BE2C (cell line): ENCODE results near the gene REV3L.
A peak's percentile ranks its signal among the peaks of the same experiment; 100 is the strongest.
"Not testable (repeated sequence)": the region's sequence is repeated elsewhere in the genome, so short reads cannot be mapped to it uniquely, and the experiment has no call there.

Source experiments
- DNase-seq: peaks from one replicate; pipeline ENCODE4 v3.0.0-alpha.2; 2020
- H3K27me3 ChIP-seq: fragments of 250-450 bp; sonication (Bioruptor Pico); 2 replicates; pipeline ENCODE4 v1.5.1; 2020; ENCODE audit warnings: mild to moderate bottlenecking
- H3K36me3 ChIP-seq: fragments of 250-450 bp; sonication (Bioruptor Pico); 2 replicates; pipeline ENCODE4 v1.5.1; 2020; ENCODE audit warnings: mild to moderate bottlenecking
- H3K4me1 ChIP-seq: fragments of 250-450 bp; sonication (Bioruptor Pico); 2 replicates; pipeline ENCODE4 v1.5.1; 2020
- H3K4me3 ChIP-seq: 2 replicates; pipeline ENCODE4 v1.5.1; 2011; ENCODE audit warnings: low read depth, low read length
- H3K9me3 ChIP-seq: fragments of 250-450 bp; sonication (Bioruptor Pico); 2 replicates; pipeline ENCODE4 v1.5.1; 2020
- TF ChIP-seq, protein P1 (sequence below): IDR thresholded peaks from 2 replicates; pipeline ENCODE4 v1.5.1; 2012; ENCODE audit warnings: mild to moderate bottlenecking, low read depth, low read length

REV3L gene

DNA sequence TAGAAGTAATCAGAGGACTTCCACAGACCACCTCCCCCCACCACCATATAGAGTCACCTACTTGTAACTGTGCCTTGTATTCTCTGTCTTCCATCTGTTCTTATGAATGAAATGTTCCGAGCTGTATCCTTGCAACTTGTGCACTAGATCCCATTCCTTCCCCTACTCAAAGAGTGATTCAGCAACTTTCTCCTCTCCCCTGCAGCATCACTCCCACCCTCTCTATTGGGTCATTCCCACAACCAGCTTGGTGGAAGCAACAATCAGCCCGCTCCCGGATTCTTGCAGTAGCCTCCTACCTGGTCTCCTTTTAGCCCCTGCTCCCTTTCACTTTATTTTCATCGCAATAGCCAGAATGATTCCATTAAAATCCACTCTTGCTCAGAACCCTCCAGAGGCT lies 34.9 kb upstream of the REV3L start:
- Histone ChIP-seq H3K4me3 (no peak overlapping the region), H3K36me3 (no peaks in the 10 kb centered on the region), H3K4me1 (no peaks in the 10 kb centered on the region), H3K9me3 (no peaks in the 10 kb centered on the region), H3K27me3 (no peaks in the 10 kb centered on the region)
- TF ChIP-seq, protein P1, sequence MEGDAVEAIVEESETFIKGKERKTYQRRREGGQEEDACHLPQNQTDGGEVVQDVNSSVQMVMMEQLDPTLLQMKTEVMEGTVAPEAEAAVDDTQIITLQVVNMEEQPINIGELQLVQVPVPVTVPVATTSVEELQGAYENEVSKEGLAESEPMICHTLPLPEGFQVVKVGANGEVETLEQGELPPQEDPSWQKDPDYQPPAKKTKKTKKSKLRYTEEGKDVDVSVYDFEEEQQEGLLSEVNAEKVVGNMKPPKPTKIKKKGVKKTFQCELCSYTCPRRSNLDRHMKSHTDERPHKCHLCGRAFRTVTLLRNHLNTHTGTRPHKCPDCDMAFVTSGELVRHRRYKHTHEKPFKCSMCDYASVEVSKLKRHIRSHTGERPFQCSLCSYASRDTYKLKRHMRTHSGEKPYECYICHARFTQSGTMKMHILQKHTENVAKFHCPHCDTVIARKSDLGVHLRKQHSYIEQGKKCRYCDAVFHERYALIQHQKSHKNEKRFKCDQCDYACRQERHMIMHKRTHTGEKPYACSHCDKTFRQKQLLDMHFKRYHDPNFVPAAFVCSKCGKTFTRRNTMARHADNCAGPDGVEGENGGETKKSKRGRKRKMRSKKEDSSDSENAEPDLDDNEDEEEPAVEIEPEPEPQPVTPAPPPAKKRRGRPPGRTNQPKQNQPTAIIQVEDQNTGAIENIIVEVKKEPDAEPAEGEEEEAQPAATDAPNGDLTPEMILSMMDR, result no peak
- DNase-seq, result no peak

DNA sequence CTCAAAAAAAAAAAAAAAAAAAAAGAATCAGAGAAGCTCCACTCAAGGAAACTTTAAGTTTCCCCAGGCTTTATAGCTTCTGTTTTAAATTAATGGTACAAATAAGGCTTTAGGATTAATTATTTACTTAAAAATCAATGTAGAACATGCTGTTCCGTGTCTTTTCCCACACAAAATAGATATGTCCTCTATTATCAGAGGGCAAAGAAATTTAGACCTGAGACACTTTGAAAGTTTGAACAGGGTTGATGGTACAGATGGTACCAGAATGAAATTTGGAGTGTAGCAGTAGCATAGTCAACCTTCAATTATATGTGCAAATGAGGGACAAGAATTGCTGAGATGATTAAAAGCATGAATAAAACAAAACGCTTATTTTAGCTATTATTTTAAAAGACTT lies 32.2 kb upstream of the REV3L start:
- no peaks in the 10 kb centered on the region for H3K9me3 ChIP-seq
- no peaks in the 10 kb centered on the region for H3K36me3 ChIP-seq
- DNase-seq, result no peak
- TF ChIP-seq, protein P1, result no peak
- H3K27me3 ChIP-seq, result no peaks in the 10 kb centered on the region
- H3K4me1 ChIP-seq, result no peaks in the 10 kb centered on the region
- H3K4me3 ChIP-seq, result no peak overlapping the region

DNA sequence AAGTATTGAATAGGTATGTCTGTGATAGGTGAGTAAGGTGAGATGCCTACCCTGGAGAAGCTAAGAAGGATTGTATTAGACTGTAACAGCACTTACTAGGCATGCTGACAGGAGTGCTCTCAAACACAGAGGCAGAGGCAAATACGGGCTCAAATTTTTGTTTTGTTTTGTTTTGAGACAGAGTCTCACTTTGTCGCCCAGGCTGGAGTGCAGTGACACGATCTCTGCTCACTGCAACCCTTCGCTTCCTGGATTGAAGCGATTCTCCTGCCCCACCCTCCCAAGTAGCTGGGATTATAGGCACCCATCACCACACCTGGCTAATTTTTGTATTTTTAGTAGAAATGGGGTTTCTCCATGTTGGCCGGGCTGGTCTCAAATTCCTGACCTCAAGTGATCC lies 31.5 kb upstream of the REV3L start:
- not testable (repeated sequence) for H3K4me1 ChIP-seq, DNase-seq, H3K4me3 ChIP-seq, H3K36me3 ChIP-seq, H3K27me3 ChIP-seq, H3K9me3 ChIP-seq

DNA sequence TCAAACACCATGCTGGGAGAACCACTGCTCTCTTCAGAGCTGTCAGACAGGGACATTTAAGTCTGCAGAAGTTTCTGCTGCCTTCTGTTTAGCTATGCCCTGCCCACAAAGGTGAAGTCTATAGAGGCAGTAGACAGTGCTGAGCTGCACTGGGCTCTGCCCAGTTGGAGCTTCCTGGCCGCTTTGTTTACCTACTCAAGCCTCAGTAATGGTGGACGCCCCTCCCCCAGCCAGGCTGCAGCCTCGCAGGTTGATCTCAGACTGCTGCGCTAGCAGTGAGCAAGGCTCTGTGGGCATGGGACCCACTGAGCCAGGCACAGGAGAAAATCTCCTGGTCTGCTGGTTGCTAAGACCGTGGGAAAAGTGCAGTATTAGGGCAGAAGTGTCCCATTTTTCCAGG lies 24.2 kb upstream of the REV3L start:
- DNase-seq, H3K9me3 ChIP-seq, H3K27me3 ChIP-seq, H3K36me3 ChIP-seq, H3K4me3 ChIP-seq: not testable (repeated sequence)
- H3K4me1 ChIP-seq, result peaks cover 15% of the 10 kb centered on the region

DNA sequence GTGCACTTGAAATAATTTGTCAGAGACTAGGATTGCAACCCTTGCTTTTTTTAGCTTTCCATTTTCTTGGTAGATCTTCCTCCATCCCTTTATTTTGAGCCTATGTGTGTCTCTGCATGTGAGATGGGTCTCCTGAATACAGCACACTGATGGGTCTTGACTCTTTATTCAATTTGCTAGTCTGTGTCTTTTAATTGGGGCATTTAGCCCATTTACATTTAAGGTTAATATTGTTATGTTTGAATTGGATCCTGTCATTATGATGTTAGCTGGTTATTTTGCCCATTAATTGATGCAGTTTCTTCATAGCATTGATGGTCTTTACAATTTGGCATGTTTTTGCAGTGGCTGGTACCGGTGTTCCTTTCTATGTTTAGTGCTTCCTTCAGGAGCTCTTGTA lies 22.5 kb upstream of the REV3L start:
- H3K4me3 ChIP-seq, H3K36me3 ChIP-seq, DNase-seq, H3K9me3 ChIP-seq, H3K27me3 ChIP-seq: not testable (repeated sequence)
- H3K4me1 ChIP-seq, result peaks cover 18% of the 10 kb centered on the region

DNA sequence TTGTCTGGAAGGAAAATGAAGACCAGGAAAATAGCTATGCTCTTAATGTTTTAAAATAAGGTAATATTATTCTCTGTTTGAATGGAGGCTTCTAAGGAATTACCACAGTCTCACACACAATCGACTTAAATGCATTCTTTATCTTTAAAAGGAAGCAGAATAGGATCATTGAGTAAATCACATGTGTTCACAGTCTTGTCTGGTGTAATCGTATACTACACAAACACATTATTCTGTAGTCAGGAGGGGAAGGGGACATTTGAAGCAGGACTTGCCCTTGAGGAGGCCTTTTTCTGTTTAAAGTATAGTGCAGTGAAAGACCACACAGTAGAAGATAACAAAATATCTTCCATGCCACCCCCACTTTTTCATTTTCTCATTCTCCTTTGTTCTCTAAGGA lies 20.6 kb upstream of the REV3L start:
- Histone ChIP-seq H3K27me3 (no peaks in the 10 kb centered on the region), H3K4me3 (no peak overlapping the region), H3K36me3 (0 out of 2 replicates have a peak, but pooled peaks cover 2% of the 10 kb centered on the region), H3K9me3 (0 out of 2 replicates have a peak, but pooled peaks cover 3% of the 10 kb centered on the region), H3K4me1 (peaks cover 18% of the 10 kb centered on the region)
- TF ChIP-seq, protein P1, result no peak
- DNase-seq, result no peak

DNA sequence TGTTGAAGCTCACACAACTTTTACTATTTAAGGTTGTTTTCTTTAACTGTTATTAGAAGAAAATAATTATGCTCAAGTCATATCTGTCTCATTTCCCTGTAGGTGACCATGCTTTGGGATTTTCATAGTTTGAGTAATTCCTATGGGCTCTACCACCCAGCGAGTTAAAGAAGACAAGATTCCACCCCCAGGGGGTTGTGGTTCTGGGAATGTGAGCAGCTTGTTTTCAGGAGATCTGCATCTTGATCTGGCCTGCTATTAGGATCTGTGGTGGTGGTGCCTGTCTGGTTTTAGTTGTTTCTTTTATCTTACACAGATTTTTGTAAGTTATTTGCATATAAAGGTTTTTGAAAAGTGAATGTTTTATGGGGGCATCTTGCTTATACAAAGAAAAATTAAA lies 20.2 kb upstream of the REV3L start:
- 0 out of 2 replicates have a peak, but pooled peaks cover 2% of the 10 kb centered on the region for H3K36me3 ChIP-seq
- no peak overlapping the region for H3K4me3 ChIP-seq
- peaks cover 18% of the 10 kb centered on the region for H3K4me1 ChIP-seq
- DNase-seq, result peak; percentile 26
- TF ChIP-seq, protein P1, result 0 out of 2 replicates have a peak, but pooled peaks have one; percentile 4
- no peaks in the 10 kb centered on the region for H3K27me3 ChIP-seq
- 0 out of 2 replicates have a peak, but pooled peaks cover 3% of the 10 kb centered on the region for H3K9me3 ChIP-seq

DNA sequence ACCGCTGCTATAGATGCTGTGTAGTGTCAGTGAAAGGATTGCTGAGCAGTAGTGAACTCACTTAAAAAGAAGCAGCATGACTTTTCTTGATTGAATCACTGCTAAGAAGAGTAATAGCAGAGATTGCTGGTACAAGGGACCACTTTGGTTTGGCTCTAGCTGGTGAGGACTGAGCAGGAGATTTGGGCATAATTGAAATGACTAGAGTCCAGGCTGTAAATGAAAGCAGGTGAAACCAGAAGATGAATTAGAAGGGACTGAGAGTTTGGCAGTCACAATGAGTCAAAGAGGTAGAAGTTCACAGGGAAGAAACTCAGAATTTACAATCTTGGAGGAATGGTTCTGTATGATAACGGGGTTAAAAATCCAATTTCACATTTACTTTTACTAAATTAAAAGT lies 19.1 kb upstream of the REV3L start:
- no peak for DNase-seq
- TF ChIP-seq, protein P1, result no peak

More for the DNA sequence above, 19.1 kb upstream of the REV3L start:
- H3K27me3 ChIP-seq, result no peaks in the 10 kb centered on the region
- H3K9me3 ChIP-seq, result 0 out of 2 replicates have a peak, but pooled peaks cover 3% of the 10 kb centered on the region
- H3K4me3 ChIP-seq, result no peak overlapping the region
- H3K4me1 ChIP-seq, result peaks cover 18% of the 10 kb centered on the region
- 0 out of 2 replicates have a peak, but pooled peaks cover 2% of the 10 kb centered on the region for H3K36me3 ChIP-seq
